K562 (cell line): ENCODE results near the gene RPS6KA4. TPM values are rescaled to one million over a fixed set of nuclear protein-coding genes. Genes with fewer than 3 reads are reported as not detected.

Experiments
- C11orf30 ChIP-seq: fragments of 450-650 bp; IDR thresholded peaks from 2 replicates; pipeline ENCODE4 v1.6.1; 2016; ENCODE audit warnings: low read depth, mild to moderate bottlenecking
- EP400 ChIP-seq: fragments of 450-650 bp; IDR thresholded peaks from 2 replicates; pipeline ENCODE4 v1.6.1; 2017; ENCODE audit warnings: antibody characterized with exemption, mild to moderate bottlenecking, moderate library complexity
- GATAD2A ChIP-seq: fragments of 450-650 bp; IDR thresholded peaks from 2 replicates; pipeline ENCODE4 v1.6.1; 2017
- HCFC1 ChIP-seq: IDR thresholded peaks from 2 replicates; pipeline ENCODE4 v1.6.1; 2012; ENCODE audit warnings: low read depth, low read length, improper control_type of control experiment
- L3MBTL2 ChIP-seq: fragments of 450-650 bp; IDR thresholded peaks from 2 replicates; pipeline ENCODE4 v1.6.1; 2016; ENCODE audit warnings: mild to moderate bottlenecking, moderate library complexity
- LEF1 ChIP-seq: fragments of 450-650 bp; IDR thresholded peaks from 2 replicates; pipeline ENCODE4 v1.6.1; 2016; ENCODE audit warnings: mild to moderate bottlenecking
- NONO ChIP-seq, 2 experiments: fragments of 200-400 bp in 1 of 2; fragments of 450-650 bp in 1 of 2; formaldehyde crosslinking in 1 of 2; IDR thresholded peaks; 2 replicates each; pipeline ENCODE4 v1.6.1; 2017; ENCODE audit warnings: low read depth in 2 of 2, mild to moderate bottlenecking in 2 of 2, moderate library complexity in 2 of 2, low read length in 1 of 2
- PCBP1 ChIP-seq: fragments of 200-400 bp; formaldehyde crosslinking; IDR thresholded peaks from 2 replicates; pipeline ENCODE4 v1.6.1; 2018; ENCODE audit warnings: mild to moderate bottlenecking, low read depth, low read length; ENCODE audit not compliant: poor library complexity, severe bottlenecking
- RBBP5 ChIP-seq: fragments of 200-600 bp; sonication (generic); IDR thresholded peaks from 2 replicates; pipeline ENCODE4 v1.6.1; 2012; ENCODE audit warnings: borderline replicate concordance, mild to moderate bottlenecking, low read length, control low read depth, inconsistent platforms; ENCODE audit not compliant: insufficient read depth, poor library complexity, severe bottlenecking
- RBM25 ChIP-seq: fragments of 200-400 bp; formaldehyde crosslinking; IDR thresholded peaks from 2 replicates; pipeline ENCODE4 v1.6.1; 2018; ENCODE audit warnings: low read length, low read depth, moderate library complexity; ENCODE audit not compliant: severe bottlenecking
- SPI1 ChIP-seq: IDR thresholded peaks from 2 replicates; pipeline ENCODE4 v1.6.1; 2011; ENCODE audit warnings: low read depth, low read length, control low read depth, borderline replicate concordance
- STAT5A ChIP-seq: IDR thresholded peaks from 2 replicates; pipeline ENCODE4 v1.6.1; 2012; ENCODE audit warnings: low read length, inconsistent platforms, borderline replicate concordance
- TEAD1 ChIP-seq, 2 experiments: fragments of 450-650 bp in 1 of 2; sonication (generic) in 1 of 2; formaldehyde crosslinking; IDR thresholded peaks; 2 replicates each; pipeline versions ENCODE4 v1.4.0 to v1.8.0; 2020 to 2022; ENCODE audit warnings: mild to moderate bottlenecking in 2 of 2, missing genetic modification reagents in 1 of 2
- ZEB2 ChIP-seq: fragments of 450-650 bp; IDR thresholded peaks from 2 replicates; pipeline ENCODE4 v1.6.1; 2016
- ZFP1 ChIP-seq: fragments of 450-650 bp; formaldehyde crosslinking; IDR thresholded peaks from 2 replicates; pipeline ENCODE4 v1.4.0; 2020; ENCODE audit warnings: mild to moderate bottlenecking, mixed read lengths
- ZKSCAN8 ChIP-seq: fragments of 200-800 bp; sonication (Bioruptor generic); IDR thresholded peaks from 2 replicates; pipeline ENCODE4 v1.6.1; 2016; ENCODE audit warnings: missing genetic modification characterization, missing compliant biosample characterization
- ZNF133 ChIP-seq: fragments of 250-450 bp; sonication (Bioruptor Pico); IDR thresholded peaks from 2 replicates; pipeline ENCODE4 v1.4.0; 2020; ENCODE audit warnings: mild to moderate bottlenecking
- polyA plus RNA-seq, 8 experiments: library from polyadenylated mRNA; depleted of rRNA in 4 of 8; stranded (reverse) in 5 of 8; unstranded in 3 of 8; fragments of >200 nt; fragmentation: Nextera tagmentation in 2 of 8; fragmentation: Illumina TruSeq in 1 of 8; extraction: Ambion mirVana in 2 of 8; extraction: Trizol in 1 of 8; gene quantifications; 2 replicates each; pipeline versions ENCODE4 v1.2.1 to v1.2.3, GENCODE V29; 2011 to 2014; ENCODE audit warnings: inconsistent platforms in 1 of 8, missing spikeins in 1 of 8
- total RNA-seq, 7 experiments: library from RNA; depleted of rRNA in 6 of 7; stranded (reverse); fragments of >200 nt in 6 of 7; fragmentation: Illumina TruSeq in 2 of 7; extraction: Trizol in 2 of 7; gene quantifications; 2 replicates each; pipeline versions ENCODE4 v1.2.1 to v1.2.3, GENCODE V29; 2011 to 2021; ENCODE audit warnings: low replicate concordance in 1 of 7
- TF ChIP-seq, protein P1 (sequence below): sonication (generic); formaldehyde crosslinking; IDR thresholded peaks from 2 replicates; pipeline ENCODE4 v1.8.0; 2022; ENCODE audit warnings: missing genetic modification reagents, mild to moderate bottlenecking, moderate library complexity, borderline replicate concordance
- TF ChIP-seq, protein P2 (sequence below), 3 experiments: fragments of 200-800 bp in 1 of 3; sonication (Bioruptor generic) in 1 of 3; sonication (generic) in 1 of 3; formaldehyde crosslinking in 1 of 3; IDR thresholded peaks; 2 replicates each; pipeline versions ENCODE4 v1.6.1 to v1.8.0; 2016 to 2022; ENCODE audit warnings: mild to moderate bottlenecking in 2 of 3, missing compliant biosample characterization in 2 of 3, missing genetic modification characterization in 2 of 3, missing genetic modification reagents in 1 of 3
- TF ChIP-seq, protein P3 (sequence below), 2 experiments: fragments of 200-800 bp in 1 of 2; sonication (Bioruptor generic) in 1 of 2; sonication (generic) in 1 of 2; formaldehyde crosslinking in 1 of 2; IDR thresholded peaks in 1 of 2; conservative IDR thresholded peaks in 1 of 2; 2 replicates each; pipeline versions ENCODE4 v1.5.0 to v1.6.1; 2016 to 2020; ENCODE audit warnings: missing compliant biosample characterization in 1 of 2, missing genetic modification characterization in 1 of 2, missing genetic modification reagents in 1 of 2
- TF ChIP-seq, protein P4 (sequence below), 2 experiments: fragments of 450-650 bp; conservative IDR thresholded peaks; 2 replicates each; pipeline ENCODE4 v1.6.1; 2017; ENCODE audit warnings: mild to moderate bottlenecking in 2 of 2, moderate library complexity in 2 of 2

The RPS6KA4 gene
- total and polyA plus RNA-seq, 9 of the 15 experiments (the other 6 are each of a cell fraction or from before 2014, with no cell fraction given): 0.15 to 23.8 (median 9.8) TPM

DNA sequence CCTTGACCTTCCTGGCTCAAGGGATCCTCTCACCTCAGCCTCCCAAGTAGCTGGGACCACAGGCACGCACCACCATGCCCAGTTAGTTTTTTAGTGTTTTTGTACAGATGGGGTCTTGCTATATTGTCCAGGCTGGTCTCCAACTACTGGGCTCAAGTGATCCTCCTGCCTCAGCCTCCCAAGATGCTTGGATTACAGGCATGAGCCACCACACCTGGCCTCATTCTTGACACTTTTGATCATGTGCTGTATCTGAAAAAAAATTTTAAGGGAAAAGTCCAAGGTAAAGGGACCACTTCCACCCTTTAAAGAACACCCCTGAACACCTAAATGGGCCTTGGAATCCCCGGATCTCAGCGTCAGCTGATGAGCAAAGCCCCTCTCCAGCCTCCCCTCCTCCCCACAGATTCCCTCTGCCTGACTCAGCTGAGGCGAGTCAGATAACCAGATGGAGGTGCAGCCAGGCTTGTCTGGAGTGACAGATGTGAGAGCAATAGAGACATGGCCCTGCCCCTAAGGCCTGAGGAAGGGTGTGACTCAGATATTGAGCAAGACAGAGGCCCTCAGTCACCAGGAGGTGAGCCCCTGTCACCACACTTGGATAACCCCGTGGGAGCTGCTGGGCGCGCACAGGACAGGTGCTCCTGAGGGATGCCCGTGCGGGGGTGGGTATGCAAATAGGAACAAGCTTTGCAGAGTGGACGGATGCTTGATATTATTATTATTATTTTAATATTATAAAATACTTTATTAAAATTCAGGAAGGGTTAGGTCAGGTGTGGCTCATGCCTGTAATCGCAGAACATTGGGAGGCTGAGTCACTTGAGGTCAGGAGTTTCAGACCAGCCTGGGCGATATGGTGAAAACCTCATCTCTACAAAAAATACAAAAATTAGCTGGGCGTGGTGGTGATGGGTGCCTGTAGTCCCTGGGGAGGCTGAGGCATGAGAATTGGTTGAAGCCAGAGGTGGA lies 23.9 kb upstream of the RPS6KA4 start (continued):
- TF ChIP-seq LEF1: peak; percentile 96
- TF ChIP-seq C11orf30: peak; percentile 78
- TF ChIP-seq, protein P1, sequence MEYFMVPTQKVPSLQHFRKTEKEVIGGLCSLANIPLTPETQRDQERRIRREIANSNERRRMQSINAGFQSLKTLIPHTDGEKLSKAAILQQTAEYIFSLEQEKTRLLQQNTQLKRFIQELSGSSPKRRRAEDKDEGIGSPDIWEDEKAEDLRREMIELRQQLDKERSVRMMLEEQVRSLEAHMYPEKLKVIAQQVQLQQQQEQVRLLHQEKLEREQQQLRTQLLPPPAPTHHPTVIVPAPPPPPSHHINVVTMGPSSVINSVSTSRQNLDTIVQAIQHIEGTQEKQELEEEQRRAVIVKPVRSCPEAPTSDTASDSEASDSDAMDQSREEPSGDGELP (CRISPR knock-in tag): peak; percentile 100
- TF ChIP-seq ZKSCAN8 (CRISPR knock-in tag): peak; percentile 85
- TF ChIP-seq TEAD1 (CRISPR knock-in tag; IDR thresholded peaks at IDR 0.05): peak; percentile 92 to 98
- TF ChIP-seq HCFC1: no peak
- TF ChIP-seq ZNF133: no peak
- peak; percentile 50 for TF ChIP-seq RBBP5
- TF ChIP-seq, protein P2, sequence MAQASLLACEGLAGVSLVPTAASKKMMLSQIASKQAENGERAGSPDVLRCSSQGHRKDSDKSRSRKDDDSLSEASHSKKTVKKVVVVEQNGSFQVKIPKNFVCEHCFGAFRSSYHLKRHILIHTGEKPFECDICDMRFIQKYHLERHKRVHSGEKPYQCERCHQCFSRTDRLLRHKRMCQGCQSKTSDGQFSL (CRISPR knock-in tag; IDR thresholded peaks at IDR 0.05): 0 out of 2 replicates have a peak, but pooled peaks have one; percentile 10
- TF ChIP-seq, protein P2 (tag; IDR thresholded peaks at IDR 0.05): no peak
- no peak for TF ChIP-seq SPI1
- TF ChIP-seq ZFP1: no peak
- peak; percentile 93 for TF ChIP-seq RBM25
- TF ChIP-seq L3MBTL2: peak; percentile 67; the same call in 1 of the 2 replicates
- TF ChIP-seq ZEB2: peak; percentile 98
- TF ChIP-seq PCBP1: no peak
- TF ChIP-seq EP400: peak; percentile 78
- peak; percentile 74; the same call in 1 of the 2 replicates for TF ChIP-seq GATAD2A
- TF ChIP-seq, protein P3, sequence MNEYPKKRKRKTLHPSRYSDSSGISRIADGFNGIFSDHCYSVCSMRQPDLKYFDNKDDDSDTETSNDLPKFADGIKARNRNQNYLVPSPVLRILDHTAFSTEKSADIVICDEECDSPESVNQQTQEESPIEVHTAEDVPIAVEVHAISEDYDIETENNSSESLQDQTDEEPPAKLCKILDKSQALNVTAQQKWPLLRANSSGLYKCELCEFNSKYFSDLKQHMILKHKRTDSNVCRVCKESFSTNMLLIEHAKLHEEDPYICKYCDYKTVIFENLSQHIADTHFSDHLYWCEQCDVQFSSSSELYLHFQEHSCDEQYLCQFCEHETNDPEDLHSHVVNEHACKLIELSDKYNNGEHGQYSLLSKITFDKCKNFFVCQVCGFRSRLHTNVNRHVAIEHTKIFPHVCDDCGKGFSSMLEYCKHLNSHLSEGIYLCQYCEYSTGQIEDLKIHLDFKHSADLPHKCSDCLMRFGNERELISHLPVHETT (CRISPR knock-in tag; conservative IDR thresholded peaks at IDR 0.05 in 1 of 2, IDR thresholded peaks at IDR 0.05 in 1 of 2): peak in 1 of 2 experiments; percentile 88; a peak in 2 of 4 replicates
- TF ChIP-seq, protein P4, sequence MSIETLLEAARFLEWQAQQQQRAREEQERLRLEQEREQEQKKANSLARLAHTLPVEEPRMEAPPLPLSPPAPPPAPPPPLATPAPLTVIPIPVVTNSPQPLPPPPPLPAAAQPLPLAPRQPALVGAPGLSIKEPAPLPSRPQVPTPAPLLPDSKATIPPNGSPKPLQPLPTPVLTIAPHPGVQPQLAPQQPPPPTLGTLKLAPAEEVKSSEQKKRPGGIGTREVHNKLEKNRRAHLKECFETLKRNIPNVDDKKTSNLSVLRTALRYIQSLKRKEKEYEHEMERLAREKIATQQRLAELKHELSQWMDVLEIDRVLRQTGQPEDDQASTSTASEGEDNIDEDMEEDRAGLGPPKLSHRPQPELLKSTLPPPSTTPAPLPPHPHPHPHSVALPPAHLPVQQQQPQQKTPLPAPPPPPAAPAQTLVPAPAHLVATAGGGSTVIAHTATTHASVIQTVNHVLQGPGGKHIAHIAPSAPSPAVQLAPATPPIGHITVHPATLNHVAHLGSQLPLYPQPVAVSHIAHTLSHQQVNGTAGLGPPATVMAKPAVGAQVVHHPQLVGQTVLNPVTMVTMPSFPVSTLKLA (conservative IDR thresholded peaks at IDR 0.05): peak; percentile 75 to 90
- peak; percentile 95 for TF ChIP-seq STAT5A
- TF ChIP-seq NONO (IDR thresholded peaks at IDR 0.05; ENCODE audit: low read depth in 2 of 2, low read length in 1 of 2): peak in 1 of 2 experiments; percentile 81; a peak in 1 of 4 replicates
